Measurements from ENCODE around the gene DPH1.

- TF ChIP-seq POLR2A (IDR thresholded peaks at IDR 0.05) (no peak), CTCF (IDR thresholded peaks at IDR 0.05) (no peak), POLR2AphosphoS5 (IDR thresholded peaks at IDR 0.05) (no peak), EP300 (IDR thresholded peaks at IDR 0.05) (no peak)
Measured at GRCh38 chr17:1997927-1998742, 31.8 kb upstream of the DPH1 start.

Data from sigmoid colon (tissue), 4 donors.